Stimulated activated CD4-positive, alpha-beta T cell treated with anti-CD3 and anti-CD28 coated beads, Interleukin-1b, Interleukin-23, amount 100 ng/mL, for 1 hour (primary cell): ENCODE results near the gene RPL37A.
"Not testable (repeated sequence)": the region's sequence is repeated elsewhere in the genome, so short reads cannot be mapped to it uniquely, and the experiment has no call there.

ENCODE experiments used
- DNase-seq, 2 donors: peaks; one replicate each; pipeline ENCODE4 v3.0.0-alpha.2; 2020; ENCODE audit warnings: low read depth in 2 of 2

The RPL37A gene

GRCh38 chr2:216517447-216518225 lies 19.0 kb downstream of the RPL37A start:
- DNase-seq, result no peak

DNA sequence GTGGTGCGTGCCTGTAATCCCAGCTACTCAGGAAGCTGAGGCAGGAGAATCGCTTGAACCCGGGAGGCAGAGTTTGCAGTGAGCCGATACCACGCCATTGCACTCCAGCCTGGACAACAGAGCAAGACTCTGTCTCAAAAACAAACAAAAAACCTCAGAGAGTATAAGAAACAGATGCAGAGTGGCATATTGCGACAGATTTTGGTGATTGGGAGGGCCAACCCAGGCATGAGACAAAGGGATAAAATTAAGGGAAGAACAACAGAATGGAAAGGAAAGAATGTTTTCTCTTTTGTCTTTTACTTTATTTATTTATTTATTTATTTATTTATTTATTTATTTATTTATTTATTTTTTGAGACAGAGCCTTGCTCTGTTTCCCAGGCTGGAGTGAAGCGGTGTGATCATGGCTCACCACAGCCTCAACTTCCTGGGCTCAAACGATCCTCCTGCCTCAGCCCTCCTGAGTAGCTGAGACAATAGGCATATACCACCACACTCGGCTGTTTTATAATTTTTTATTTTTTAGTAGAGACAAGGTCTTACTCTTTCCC lies 20.0 kb downstream of the RPL37A start:
- DNase-seq, result not testable (repeated sequence)

DNA sequence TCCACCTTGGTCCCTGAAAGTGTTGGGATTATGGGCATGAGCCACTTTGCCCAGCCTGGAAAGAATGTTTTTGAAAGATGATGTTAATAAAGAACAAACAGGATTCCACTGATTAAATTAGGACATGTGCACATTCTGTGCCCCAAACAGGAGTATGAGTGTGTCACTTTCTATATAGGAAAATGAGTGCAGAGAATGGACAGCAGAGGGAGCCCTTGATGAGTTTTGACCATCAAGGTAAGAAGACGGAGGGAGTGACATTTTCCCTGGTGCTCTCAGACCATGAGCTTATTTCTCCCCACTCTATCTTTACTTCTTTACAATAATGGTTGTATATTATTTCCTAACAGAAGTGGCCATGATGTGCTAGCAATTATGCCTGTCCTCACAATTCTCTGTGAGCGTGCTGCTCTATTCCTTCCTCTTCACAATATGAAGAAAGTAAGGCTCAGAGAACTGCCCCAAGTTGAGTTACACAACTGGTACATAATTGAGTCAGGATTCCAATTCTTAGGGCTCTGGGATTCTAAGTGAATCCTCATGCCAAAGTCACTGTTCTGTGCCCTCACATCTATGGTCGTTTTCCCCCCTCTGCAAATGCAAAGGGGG lies 20.6 kb downstream of the RPL37A start:
- no peak for DNase-seq

DNA sequence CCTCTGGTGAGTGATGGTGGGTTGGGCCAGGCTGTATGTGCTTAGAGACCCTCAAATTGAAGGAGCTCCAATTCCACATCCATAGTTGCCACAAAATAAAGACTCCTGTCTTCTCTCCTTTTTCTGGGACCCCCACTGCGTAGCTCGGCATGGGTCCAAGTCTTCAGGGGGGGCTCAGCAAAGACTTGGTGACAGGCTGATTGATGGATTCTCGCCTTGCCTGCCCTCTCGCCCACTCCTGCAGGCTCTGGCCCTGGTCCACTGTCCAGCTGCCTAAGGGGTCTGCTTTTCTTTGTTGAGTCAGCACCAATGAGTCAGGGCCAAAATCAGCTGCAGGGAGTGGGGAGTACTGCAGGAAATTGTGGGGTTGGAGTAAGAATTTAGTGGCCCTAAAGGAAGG lies 21.5 kb downstream of the RPL37A start:
- no peak for DNase-seq

GRCh38 chr2:216522892-216523502 lies 24.4 kb downstream of the RPL37A start:
- no peak for DNase-seq

- DNase-seq, result no peak
Observed at GRCh38 chr2:216525972-216526371, 27.3 kb downstream of the RPL37A start.

GRCh38 chr2:216526939-216527338 lies 28.3 kb downstream of the RPL37A start:
- DNase-seq, result no peak

GRCh38 chr2:216527600-216527999 lies 29.0 kb downstream of the RPL37A start:
- no peak for DNase-seq

- no peak for DNase-seq
Observed at GRCh38 chr2:216532562-216532961, 33.9 kb downstream of the RPL37A start.

- no peak for DNase-seq
Observed at GRCh38 chr2:216533609-216534008, 35.0 kb downstream of the RPL37A start.

- DNase-seq, result no peak
Observed at GRCh38 chr2:216534809-216535208, 36.2 kb downstream of the RPL37A start.

GRCh38 chr2:216535454-216535995 lies 36.9 kb downstream of the RPL37A start:
- DNase-seq, result no peak

DNA sequence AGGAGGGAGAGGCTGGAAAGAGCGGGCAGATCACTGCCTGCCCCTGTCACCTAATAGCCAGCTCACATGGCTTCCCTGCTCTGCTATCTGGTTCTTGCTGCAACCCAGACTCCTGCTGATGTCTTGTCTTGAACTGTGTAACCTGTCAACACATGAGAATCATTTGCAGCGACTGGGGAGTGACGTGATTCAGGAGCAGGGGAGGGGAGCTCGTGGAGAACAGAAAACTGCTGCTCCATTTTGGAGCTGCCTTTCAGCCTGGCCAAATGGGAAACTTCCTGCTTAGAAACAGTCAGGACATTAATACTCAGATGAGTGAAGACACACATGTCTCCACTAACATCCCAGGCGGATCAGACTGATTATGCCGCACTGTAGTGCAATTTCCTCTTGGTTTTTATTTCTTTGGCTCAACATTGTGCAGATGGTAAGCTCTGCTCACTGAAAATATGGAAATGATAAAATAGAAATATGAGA lies 38.1 kb downstream of the RPL37A start:
- DNase-seq, result no peak

DNA sequence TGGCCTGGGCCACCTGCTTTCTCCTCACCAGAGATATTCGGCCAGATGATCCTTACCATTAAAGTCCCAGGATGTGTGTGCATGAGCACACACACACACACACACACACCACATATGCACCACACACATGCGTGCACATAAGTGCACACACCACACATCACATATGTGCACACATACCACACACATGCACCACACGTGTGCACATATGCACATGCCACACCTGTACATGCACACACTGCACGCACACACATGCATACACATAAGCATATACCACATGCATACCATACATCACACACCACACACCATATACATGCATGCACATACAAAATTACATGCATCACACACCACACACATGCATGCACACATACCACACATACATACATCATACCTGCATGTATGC lies 38.7 kb downstream of the RPL37A start:
- no peak for DNase-seq

- DNase-seq, result no peak
Observed at GRCh38 chr2:216538538-216538937, 39.9 kb downstream of the RPL37A start.

DNA sequence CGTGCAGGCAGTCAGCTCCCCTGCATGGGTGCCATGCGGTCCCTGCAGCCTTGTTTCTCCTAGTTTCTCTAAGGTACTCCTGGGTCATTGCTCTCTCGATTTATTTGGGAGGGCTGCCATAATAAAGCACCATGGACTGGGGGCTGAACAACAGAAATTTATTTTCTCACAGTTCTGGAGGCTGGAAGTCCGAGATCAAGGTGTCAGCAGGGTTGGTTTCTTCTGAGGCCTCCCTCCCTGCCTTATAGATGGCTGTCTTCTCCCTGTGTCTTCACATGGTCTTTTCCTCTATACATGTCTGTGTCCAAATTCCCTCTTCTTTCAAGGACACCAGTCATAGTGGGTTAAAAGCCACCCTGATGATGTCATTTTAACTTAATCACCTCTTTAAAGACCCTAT lies 40.5 kb downstream of the RPL37A start:
- no peak for DNase-seq

DNA sequence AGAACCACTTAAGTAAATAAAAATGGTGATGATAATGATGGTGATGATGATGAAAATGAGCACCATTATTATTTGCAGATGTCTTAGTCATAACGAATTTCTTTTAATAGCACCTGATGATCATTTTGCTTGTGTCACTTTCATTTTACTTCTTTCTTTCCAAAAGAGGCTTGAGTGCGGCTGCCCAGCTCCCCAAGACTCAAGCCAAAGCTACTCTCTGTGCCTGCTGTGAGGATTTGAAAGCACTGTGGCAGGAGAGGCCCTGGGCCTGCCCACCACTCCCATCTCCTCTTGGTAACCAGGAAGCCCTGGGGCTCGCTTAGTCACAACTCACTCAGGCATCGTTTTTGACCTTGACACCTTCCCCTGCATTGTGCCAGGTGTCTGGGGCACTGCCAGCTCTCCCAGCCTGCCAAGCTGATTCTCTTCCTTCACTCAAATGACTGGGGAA lies 41.2 kb downstream of the RPL37A start:
- no peak for DNase-seq

GRCh38 chr2:216540920-216541319 lies 42.3 kb downstream of the RPL37A start:
- no peak for DNase-seq

GRCh38 chr2:216541505-216541904 lies 42.9 kb downstream of the RPL37A start:
- DNase-seq, result no peak

GRCh38 chr2:216545359-216545758 lies 46.7 kb downstream of the RPL37A start:
- no peak for DNase-seq

DNA sequence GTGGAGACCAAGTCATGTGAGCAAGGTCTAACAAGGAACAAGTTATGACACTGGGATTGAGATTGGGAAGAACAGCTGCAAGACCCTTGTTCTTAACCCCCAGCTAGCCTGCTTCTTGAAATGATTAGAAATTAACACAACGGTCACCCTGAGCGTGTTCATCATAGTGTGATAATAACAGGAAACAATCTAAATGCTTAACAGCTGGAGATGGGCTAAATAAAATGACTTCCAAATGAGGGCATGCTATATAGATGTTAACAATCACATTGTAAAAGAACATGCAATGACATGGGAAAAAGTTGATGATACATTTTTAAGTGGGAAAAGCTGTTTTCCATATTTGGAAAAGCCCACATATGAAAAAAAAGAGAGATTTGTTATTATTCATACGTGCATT lies 47.6 kb downstream of the RPL37A start:
- DNase-seq, result no peak
